A673 (cell line): ENCODE measurements around the gene CSTPP1. TPM values are rescaled to one million over a fixed set of nuclear protein-coding genes. Genes with fewer than 3 reads are reported as not detected.

Experiments used
- BruUV-seq: library from RNA; stranded (reverse); fragments of 400-500 nt; replicated peaks from 2 replicates; lab custom pipeline; 2021; lab: Mats Ljungman, UMichigan
- CTCF ChIA-PET: fragments of 300-600 bp; sonication (Branson Sonifier 250); formaldehyde crosslinking; loops from one replicate; lab custom pipeline; 2022; ENCODE audit warnings: antibody characterized with exemption; lab: Charles Lee
- POLR2A ChIA-PET: fragments of 300-600 bp; sonication (Branson Sonifier 250); formaldehyde crosslinking; loops from one replicate; lab custom pipeline; 2022; ENCODE audit warnings: antibody characterized with exemption; ENCODE audit not compliant: low non-redundant PET; lab: Charles Lee
- DNase-seq: peaks from one replicate; pipeline ENCODE4 v3.0.0-alpha.2; 2015; ENCODE audit warnings: low spot score
- H3K27ac ChIP-seq: fragments of 200-600 bp; sonication (generic); 2 replicates; pipeline ENCODE4 v1.5.1; 2016; ENCODE audit warnings: mixed run types, low read depth, mild to moderate bottlenecking, mixed read lengths, antibody characterized with exemption, low read length; ENCODE audit not compliant: poor library complexity, severe bottlenecking
- H3K27me3 ChIP-seq: fragments of 200-600 bp; sonication (generic); replicated peaks from 2 replicates; pipeline ENCODE4 v1.6.1; 2017; ENCODE audit warnings: mixed run types, low read depth, mild to moderate bottlenecking, mixed read lengths, antibody characterized with exemption, low read length; ENCODE audit not compliant: insufficient read depth, poor library complexity
- H3K36me3 ChIP-seq: fragments of 200-600 bp; sonication (generic); 2 replicates; pipeline ENCODE4 v1.6.1; 2016; ENCODE audit warnings: mixed run types, mild to moderate bottlenecking, mixed read lengths, antibody characterized with exemption, low read length; ENCODE audit not compliant: insufficient read depth, poor library complexity, severe bottlenecking
- H3K4me1 ChIP-seq: fragments of 200-600 bp; sonication (generic); 2 replicates; pipeline ENCODE4 v1.6.1; 2017; ENCODE audit warnings: mixed run types, mild to moderate bottlenecking, mixed read lengths, antibody characterized with exemption, low read length; ENCODE audit not compliant: insufficient read depth, poor library complexity, severe bottlenecking
- H3K4me3 ChIP-seq: fragments of 200-600 bp; sonication (generic); 2 replicates; pipeline ENCODE4 v1.5.1; 2016; ENCODE audit warnings: low read depth, mixed run types, mild to moderate bottlenecking, mixed read lengths, low read length; ENCODE audit not compliant: poor library complexity, severe bottlenecking
- H3K9me3 ChIP-seq: fragments of 200-600 bp; sonication (generic); 2 replicates; pipeline ENCODE4 v1.6.1; 2016; ENCODE audit warnings: mixed run types, low read depth, mild to moderate bottlenecking, mixed read lengths, antibody characterized with exemption, low read length; ENCODE audit not compliant: poor library complexity, severe bottlenecking
- EZH2 ChIP-seq: fragments of 200-600 bp; sonication (generic); IDR thresholded peaks from 2 replicates; pipeline ENCODE4 v1.6.1; 2017; ENCODE audit warnings: borderline replicate concordance, low read depth, mild to moderate bottlenecking, mixed read lengths, antibody characterized with exemption, low read length; ENCODE audit not compliant: poor library complexity, severe bottlenecking
- intact Hi-C: fragments of 100-400 bp; cut with micrococcal nuclease; formaldehyde crosslinking; loops from one replicate; pipeline ENCODE4 v1.10.0; 2022; ENCODE audit not compliant: unreplicated experiment
- total RNA-seq: library from RNA; stranded (reverse); gene quantifications from 2 replicates; pipeline ENCODE4 v1.2.3, GENCODE V29; 2021
- TF ChIP-seq, protein P1 (sequence below): fragments of 300-800, 200-600 bp; sonication (generic); conservative IDR thresholded peaks from 2 replicates; pipeline ENCODE4 v1.5.1; 2017; ENCODE audit warnings: low read depth, mild to moderate bottlenecking, antibody characterized with exemption, low read length, moderate library complexity, mixed read lengths

CSTPP1 gene
- total RNA-seq, 1 experiment from 2014 or later = 79.3 TPM

DNA sequence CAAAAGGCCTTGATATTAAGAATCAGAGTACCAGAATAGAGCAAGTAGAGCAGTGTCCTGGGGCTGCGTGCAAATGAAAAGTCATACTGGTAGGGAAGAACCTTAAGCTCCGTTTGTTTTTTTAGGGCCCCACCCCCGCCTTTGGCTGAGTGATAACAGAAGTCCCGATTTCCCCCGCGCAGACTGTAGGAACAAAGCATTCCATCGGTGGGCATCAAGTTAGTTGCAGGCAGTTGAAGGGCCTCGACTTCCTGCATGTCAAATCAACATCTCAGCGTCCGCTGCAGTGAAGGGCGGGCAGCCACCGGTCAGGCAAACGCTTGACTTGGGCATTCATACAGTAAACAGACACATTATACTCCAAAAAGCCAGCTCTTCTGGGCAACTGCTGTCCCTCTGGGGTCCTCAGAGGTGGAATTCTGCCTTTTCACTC lies 29.9 kb upstream of the CSTPP1 start:
- TF ChIP-seq, protein P1, sequence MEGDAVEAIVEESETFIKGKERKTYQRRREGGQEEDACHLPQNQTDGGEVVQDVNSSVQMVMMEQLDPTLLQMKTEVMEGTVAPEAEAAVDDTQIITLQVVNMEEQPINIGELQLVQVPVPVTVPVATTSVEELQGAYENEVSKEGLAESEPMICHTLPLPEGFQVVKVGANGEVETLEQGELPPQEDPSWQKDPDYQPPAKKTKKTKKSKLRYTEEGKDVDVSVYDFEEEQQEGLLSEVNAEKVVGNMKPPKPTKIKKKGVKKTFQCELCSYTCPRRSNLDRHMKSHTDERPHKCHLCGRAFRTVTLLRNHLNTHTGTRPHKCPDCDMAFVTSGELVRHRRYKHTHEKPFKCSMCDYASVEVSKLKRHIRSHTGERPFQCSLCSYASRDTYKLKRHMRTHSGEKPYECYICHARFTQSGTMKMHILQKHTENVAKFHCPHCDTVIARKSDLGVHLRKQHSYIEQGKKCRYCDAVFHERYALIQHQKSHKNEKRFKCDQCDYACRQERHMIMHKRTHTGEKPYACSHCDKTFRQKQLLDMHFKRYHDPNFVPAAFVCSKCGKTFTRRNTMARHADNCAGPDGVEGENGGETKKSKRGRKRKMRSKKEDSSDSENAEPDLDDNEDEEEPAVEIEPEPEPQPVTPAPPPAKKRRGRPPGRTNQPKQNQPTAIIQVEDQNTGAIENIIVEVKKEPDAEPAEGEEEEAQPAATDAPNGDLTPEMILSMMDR = no peak
- TF ChIP-seq EZH2 = no peak
- DNase-seq = no peak
- Histone ChIP-seq H3K4me1 (peaks cover 7% of the 10 kb centered on the region), H3K36me3 (no peaks in the 10 kb centered on the region), H3K27me3 (no peaks in the 10 kb centered on the region), H3K9me3 (no peaks in the 10 kb centered on the region), H3K27ac (no peak overlapping the region), H3K4me3 (no peak overlapping the region)
- CTCF ChIA-PET = interaction anchor here (0.5 to 1.6 kb wide), 2 partner anchors 10 to 467 kb away, joined by 3 to 4 read pairs; no protein-coding TSS in a partner anchor
- POLR2A ChIA-PET = no interaction called here
- intact Hi-C loops = no loop called here
- BruUV-seq = no TSS peak

DNA sequence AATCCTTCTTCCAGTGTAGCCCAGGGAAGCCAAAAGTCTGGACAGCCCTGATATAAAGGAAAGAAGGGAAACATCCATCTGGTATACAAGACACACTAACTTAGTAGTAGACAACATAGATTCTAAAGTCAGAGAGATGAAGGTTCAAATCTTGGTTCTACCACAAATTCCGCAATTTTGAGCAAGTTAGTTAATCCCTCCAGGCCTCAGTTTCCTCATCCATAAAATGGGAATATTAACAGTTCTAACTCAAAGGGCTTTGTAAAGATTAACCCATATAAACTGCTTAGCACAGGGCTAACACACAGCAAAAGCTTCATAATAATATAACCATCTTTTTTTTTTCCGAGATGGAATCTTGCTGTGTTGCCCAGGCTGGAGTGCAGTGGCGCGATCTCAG lies 29.0 kb upstream of the CSTPP1 start:
- no TSS peak for BruUV-seq
- ChIA-PET POLR2A (no interaction called here), CTCF (interaction anchor here (1.6 kb wide), 1 partner anchor 9 kb away, joined by 4 read pairs; no protein-coding TSS in a partner anchor)
- no peak overlapping the region for H3K4me3 ChIP-seq
- H3K27me3 ChIP-seq = no peaks in the 10 kb centered on the region
- H3K4me1 ChIP-seq = peaks cover 16% of the 10 kb centered on the region
- no peak overlapping the region for H3K27ac ChIP-seq
- intact Hi-C loops = no loop called here
- TF ChIP-seq EZH2 = no peak
- TF ChIP-seq, protein P1 = no peak
- DNase-seq = no peak
- H3K9me3 ChIP-seq = no peaks in the 10 kb centered on the region
- no peaks in the 10 kb centered on the region for H3K36me3 ChIP-seq

DNA sequence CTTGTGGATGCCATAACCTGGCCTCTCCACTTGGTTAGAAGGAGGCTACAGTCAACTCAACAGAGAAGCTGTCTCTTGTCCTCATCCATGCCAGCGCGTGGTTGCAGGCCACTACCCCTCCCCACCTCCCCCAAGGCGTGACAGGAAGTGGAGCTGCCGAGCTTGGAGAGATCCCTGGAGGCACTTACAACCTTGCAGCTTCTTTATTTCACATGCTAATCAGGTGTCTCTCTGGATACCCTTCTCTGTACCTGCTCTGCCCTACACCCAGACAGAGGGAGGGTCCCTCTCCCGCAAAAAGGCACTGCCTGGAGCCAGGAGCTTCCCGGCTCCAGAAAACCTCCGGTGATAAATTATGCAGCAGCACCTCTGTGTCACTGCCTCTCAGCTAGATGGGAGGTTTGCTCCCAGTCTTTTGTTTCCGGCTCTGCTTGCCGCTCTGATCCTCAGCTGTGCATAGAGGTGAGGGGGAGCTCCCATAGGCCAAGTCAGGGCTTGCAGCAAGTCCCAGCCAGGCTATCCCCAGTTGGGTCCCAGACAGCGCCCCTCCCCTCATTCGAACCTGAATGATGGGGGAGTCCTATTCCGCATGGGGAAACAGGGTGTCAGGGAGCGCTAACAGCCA lies 23.9 kb upstream of the CSTPP1 start:
- DNase-seq = peak; percentile 86
- no peaks in the 10 kb centered on the region for H3K36me3 ChIP-seq

More for the DNA sequence above, 23.9 kb upstream of the CSTPP1 start:
- intact Hi-C loops = loop anchor here (2.0 kb wide), 1 partner anchor 66 kb away; the partner anchor contains the start of gene CKAP5
- Histone ChIP-seq H3K9me3 (no peaks in the 10 kb centered on the region), H3K27ac (peak overlapping the region; percentile 49), H3K4me1 (peaks cover 42% of the 10 kb centered on the region), H3K27me3 (no peaks in the 10 kb centered on the region), H3K4me3 (peak overlapping the region; percentile 32)
- POLR2A ChIA-PET = interaction anchor here (0.5 to 0.6 kb wide), 2 partner anchors 38 to 834 kb away, joined by 3 read pairs; no protein-coding TSS in a partner anchor
- CTCF ChIA-PET = interaction anchor here (0.5 to 3.6 kb wide), 6 partner anchors 16 to 350 kb away, joined by 3 to 31 read pairs (median 3); no protein-coding TSS in a partner anchor
- BruUV-seq = no TSS peak
- TF ChIP-seq EZH2 = no peak
- TF ChIP-seq, protein P1 = no peak
